A673 (cell line): ENCODE measurements around the gene SHISA2. TPM values are rescaled to one million over a fixed set of nuclear protein-coding genes. Genes with fewer than 3 reads are reported as not detected.

Experiments used
- BruUV-seq: library from RNA; stranded (reverse); fragments of 400-500 nt; replicated peaks from 2 replicates; lab custom pipeline; 2021; lab: Mats Ljungman, UMichigan
- CTCF ChIA-PET: fragments of 300-600 bp; sonication (Branson Sonifier 250); formaldehyde crosslinking; loops from one replicate; lab custom pipeline; 2022; ENCODE audit warnings: antibody characterized with exemption; lab: Charles Lee
- POLR2A ChIA-PET: fragments of 300-600 bp; sonication (Branson Sonifier 250); formaldehyde crosslinking; loops from one replicate; lab custom pipeline; 2022; ENCODE audit warnings: antibody characterized with exemption; ENCODE audit not compliant: low non-redundant PET; lab: Charles Lee
- DNase-seq: peaks from one replicate; pipeline ENCODE4 v3.0.0-alpha.2; 2015; ENCODE audit warnings: low spot score
- H3K27ac ChIP-seq: fragments of 200-600 bp; sonication (generic); 2 replicates; pipeline ENCODE4 v1.5.1; 2016; ENCODE audit warnings: mixed run types, low read depth, mild to moderate bottlenecking, mixed read lengths, antibody characterized with exemption, low read length; ENCODE audit not compliant: poor library complexity, severe bottlenecking
- H3K27me3 ChIP-seq: fragments of 200-600 bp; sonication (generic); replicated peaks from 2 replicates; pipeline ENCODE4 v1.6.1; 2017; ENCODE audit warnings: mixed run types, low read depth, mild to moderate bottlenecking, mixed read lengths, antibody characterized with exemption, low read length; ENCODE audit not compliant: insufficient read depth, poor library complexity
- H3K36me3 ChIP-seq: fragments of 200-600 bp; sonication (generic); 2 replicates; pipeline ENCODE4 v1.6.1; 2016; ENCODE audit warnings: mixed run types, mild to moderate bottlenecking, mixed read lengths, antibody characterized with exemption, low read length; ENCODE audit not compliant: insufficient read depth, poor library complexity, severe bottlenecking
- H3K4me1 ChIP-seq: fragments of 200-600 bp; sonication (generic); 2 replicates; pipeline ENCODE4 v1.6.1; 2017; ENCODE audit warnings: mixed run types, mild to moderate bottlenecking, mixed read lengths, antibody characterized with exemption, low read length; ENCODE audit not compliant: insufficient read depth, poor library complexity, severe bottlenecking
- H3K4me3 ChIP-seq: fragments of 200-600 bp; sonication (generic); 2 replicates; pipeline ENCODE4 v1.5.1; 2016; ENCODE audit warnings: low read depth, mixed run types, mild to moderate bottlenecking, mixed read lengths, low read length; ENCODE audit not compliant: poor library complexity, severe bottlenecking
- H3K9me3 ChIP-seq: fragments of 200-600 bp; sonication (generic); 2 replicates; pipeline ENCODE4 v1.6.1; 2016; ENCODE audit warnings: mixed run types, low read depth, mild to moderate bottlenecking, mixed read lengths, antibody characterized with exemption, low read length; ENCODE audit not compliant: poor library complexity, severe bottlenecking
- CTCF ChIP-seq: fragments of 300-800, 200-600 bp; sonication (generic); conservative IDR thresholded peaks from 2 replicates; pipeline ENCODE4 v1.5.1; 2017; ENCODE audit warnings: low read depth, mild to moderate bottlenecking, antibody characterized with exemption, low read length, moderate library complexity, mixed read lengths
- EZH2 ChIP-seq: fragments of 200-600 bp; sonication (generic); IDR thresholded peaks from 2 replicates; pipeline ENCODE4 v1.6.1; 2017; ENCODE audit warnings: borderline replicate concordance, low read depth, mild to moderate bottlenecking, mixed read lengths, antibody characterized with exemption, low read length; ENCODE audit not compliant: poor library complexity, severe bottlenecking
- intact Hi-C: fragments of 100-400 bp; cut with micrococcal nuclease; formaldehyde crosslinking; loops from one replicate; pipeline ENCODE4 v1.10.0; 2022; ENCODE audit not compliant: unreplicated experiment
- total RNA-seq: library from RNA; stranded (reverse); gene quantifications from 2 replicates; pipeline ENCODE4 v1.2.3, GENCODE V29; 2021

The SHISA2 gene
- total RNA-seq, 1 experiment from 2014 or later: 1.2 TPM

GRCh38 chr13:26016189-26016588, 35.6 kb downstream of the SHISA2 start:
- H3K9me3 ChIP-seq: peaks cover 4% of the 10 kb centered on the region
- H3K4me1 ChIP-seq: peaks cover 32% of the 10 kb centered on the region
- TF ChIP-seq CTCF (no peak), EZH2 (no peak)
- H3K27ac ChIP-seq: peak overlapping the region; percentile 52
- H3K27me3 ChIP-seq: no peaks in the 10 kb centered on the region
- no peak overlapping the region for H3K4me3 ChIP-seq
- BruUV-seq: no TSS peak
- CTCF ChIA-PET: interaction anchor here (0.6 kb wide), 1 partner anchor 25 kb away, joined by 3 read pairs; no protein-coding TSS in a partner anchor
- POLR2A ChIA-PET: no interaction called here
- H3K36me3 ChIP-seq: no peaks in the 10 kb centered on the region
- DNase-seq: no peak
- intact Hi-C loops: loop anchor here (5.0 kb wide), 1 partner anchor 234 kb away; no protein-coding TSS in a partner anchor

GRCh38 chr13:26015271-26016125, 36.3 kb downstream of the SHISA2 start:
- CTCF ChIA-PET: interaction anchor here (0.6 kb wide), 1 partner anchor 25 kb away, joined by 3 read pairs; no protein-coding TSS in a partner anchor
- no peak for TF ChIP-seq EZH2
- H3K27me3 ChIP-seq: no peaks in the 10 kb centered on the region
- BruUV-seq: no TSS peak
- intact Hi-C loops: loop anchor here (5.0 kb wide), 1 partner anchor 233 kb away; no protein-coding TSS in a partner anchor
- H3K9me3 ChIP-seq: peaks cover 4% of the 10 kb centered on the region
- H3K36me3 ChIP-seq: no peaks in the 10 kb centered on the region
- peaks cover 32% of the 10 kb centered on the region for H3K4me1 ChIP-seq
- POLR2A ChIA-PET: no interaction called here
- no peak overlapping the region for H3K4me3 ChIP-seq
- peak overlapping the region; percentile 52 for H3K27ac ChIP-seq
- DNase-seq: peak; percentile 73

- CTCF ChIA-PET: no interaction called here
- intact Hi-C loops: no loop called here
- no TSS peak for BruUV-seq
- Histone ChIP-seq H3K27ac (no peak overlapping the region), H3K27me3 (no peaks in the 10 kb centered on the region), H3K4me3 (no peak overlapping the region), H3K4me1 (peaks cover 30% of the 10 kb centered on the region), H3K36me3 (no peaks in the 10 kb centered on the region), H3K9me3 (peaks cover 4% of the 10 kb centered on the region)
- TF ChIP-seq EZH2 (no peak), CTCF (no peak)
- no peak for DNase-seq
- POLR2A ChIA-PET: no interaction called here
These were observed 38.8 kb downstream of the SHISA2 start for GRCh38 chr13:26012995-26013394.
